Urinary bladder (tissue), 4 donors: ENCODE measurements around the gene NSFL1C. TPM values are rescaled to one million over a fixed set of nuclear protein-coding genes. Genes with fewer than 3 reads are reported as not detected.

ENCODE experiments used
- DNase-seq: peaks from one replicate; pipeline ENCODE4 v3.0.0-alpha.2; 2015; ENCODE audit errors: extremely low spot score
- H3K27ac ChIP-seq: one replicate; pipeline ENCODE4 v1.5.1; 2013; ENCODE audit warnings: low read depth, mild to moderate bottlenecking, moderate library complexity
- H3K36me3 ChIP-seq: one replicate; pipeline ENCODE4 v1.6.1; 2013; ENCODE audit warnings: mild to moderate bottlenecking, moderate library complexity; ENCODE audit not compliant: insufficient read depth
- H3K4me1 ChIP-seq: one replicate; pipeline ENCODE4 v1.6.1; 2013; ENCODE audit warnings: mild to moderate bottlenecking, moderate library complexity; ENCODE audit not compliant: insufficient read depth
- H3K4me3 ChIP-seq: one replicate; pipeline ENCODE4 v1.5.1; 2013; ENCODE audit warnings: low read depth, low read length
- WGBS: extraction: QIAGEN DNeasy Blood & Tissue Kit; methylation state at CpG from one replicate; pipeline ENCODE4 v1.1.7; 2013; 5-methylcytosine and 5-hydroxymethylcytosine counted together
- polyA plus RNA-seq: library from polyadenylated mRNA; stranded (reverse); fragments of 200-250 nt; gene quantifications from one replicate; pipeline ENCODE4 v1.2.3, GENCODE V29; 2013
- total RNA-seq: library from RNA; depleted of rRNA; stranded (reverse); fragments of >200 nt; gene quantifications from one replicate; pipeline ENCODE4 v1.2.3, GENCODE V29; 2014
- donor health status: healthy with polysubstance abuse.
- donor health status: healthy.

The NSFL1C gene
- total and polyA plus RNA-seq, 2 donors, result 23.6 to 57.3 TPM

DNA sequence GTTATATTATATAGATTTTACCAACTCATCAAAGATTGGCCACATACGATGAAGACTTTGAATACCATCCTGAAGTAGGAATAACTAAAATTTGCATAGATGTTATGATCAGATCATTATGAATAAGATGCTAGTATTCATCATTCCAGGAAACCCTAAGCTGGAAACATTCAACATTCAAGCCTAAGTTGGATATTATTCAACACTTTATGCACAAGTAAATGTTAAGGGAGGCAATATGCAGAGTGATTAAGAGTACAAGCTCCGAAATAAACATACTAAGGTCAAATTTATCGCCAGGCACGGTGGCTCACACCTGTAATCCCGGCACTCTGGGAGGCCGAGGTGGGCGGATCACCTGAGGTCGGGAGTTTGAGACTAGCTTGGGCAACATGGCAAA is 30.4 kb downstream of the NSFL1C start:
- WGBS, result 91% methylated on average over 8 of the region's 8 CpGs
- Histone ChIP-seq H3K27ac (no peak overlapping the region), H3K4me1 (no peaks in the 10 kb centered on the region), H3K36me3 (no peaks in the 10 kb centered on the region), H3K4me3 (no peak overlapping the region)
- DNase-seq, result no peak

DNA sequence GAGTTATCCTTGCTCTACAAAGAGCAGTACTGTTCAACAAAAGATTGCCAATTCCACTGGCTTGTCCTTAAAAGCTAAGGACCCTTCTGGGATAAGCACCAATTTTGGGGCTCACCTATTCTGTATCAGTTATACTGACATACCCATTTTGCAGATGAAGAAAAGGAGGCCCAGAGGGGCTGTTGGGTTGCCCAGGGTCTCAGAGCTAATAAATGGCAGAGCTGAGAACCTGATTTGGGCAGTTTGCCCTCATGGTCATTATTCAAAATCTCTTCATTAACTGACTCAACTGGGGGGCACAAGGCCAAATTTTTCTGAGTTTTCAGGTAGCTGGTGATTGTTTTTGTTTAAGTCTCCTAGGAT is 31.3 kb downstream of the NSFL1C start:
- Histone ChIP-seq H3K4me3 (no peak overlapping the region), H3K4me1 (no peaks in the 10 kb centered on the region), H3K36me3 (no peaks in the 10 kb centered on the region), H3K27ac (no peak overlapping the region)
- DNase-seq, result no peak

DNA sequence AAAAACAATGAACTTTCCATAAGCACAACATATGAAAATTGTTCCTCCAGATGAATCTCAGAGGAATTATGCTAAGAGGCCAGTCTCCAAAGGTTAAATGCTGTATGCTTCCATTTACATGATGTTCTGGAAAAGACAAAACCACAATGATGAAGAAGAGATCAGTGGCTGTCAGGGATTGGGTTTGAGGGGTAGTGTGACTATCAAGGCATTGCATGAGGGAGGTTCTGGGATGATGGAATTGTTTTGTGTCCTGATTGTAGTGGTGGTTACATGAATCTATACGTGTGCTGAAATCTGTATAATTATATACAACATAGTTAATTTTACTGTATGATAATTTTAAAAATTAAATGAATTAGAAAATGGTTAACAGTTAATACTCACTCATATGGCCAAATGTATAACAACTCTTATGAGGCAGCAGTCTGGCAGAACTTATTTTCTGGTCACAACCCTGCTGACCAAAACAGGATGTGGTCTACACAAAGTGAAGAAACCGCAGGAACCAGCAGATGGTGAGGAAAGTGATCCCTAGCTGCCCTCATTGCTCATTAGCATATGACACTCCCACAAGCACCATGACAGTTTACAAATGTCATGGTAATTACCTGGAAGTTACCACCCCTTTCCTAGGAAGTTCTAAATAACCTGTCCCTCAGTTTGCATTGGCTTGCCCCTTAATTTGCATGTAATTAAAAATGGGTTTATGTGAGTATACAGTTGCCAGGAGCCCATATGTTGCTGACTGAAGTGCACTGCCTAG is 31.9 kb downstream of the NSFL1C start:
- H3K36me3 ChIP-seq, result no peaks in the 10 kb centered on the region
- H3K27ac ChIP-seq, result no peak overlapping the region
- no peak overlapping the region for H3K4me3 ChIP-seq
- whole genome bisulfite sequencing, result 70% methylated on average over 2 of the region's 2 CpGs
- no peaks in the 10 kb centered on the region for H3K4me1 ChIP-seq
- no peak for DNase-seq

DNA sequence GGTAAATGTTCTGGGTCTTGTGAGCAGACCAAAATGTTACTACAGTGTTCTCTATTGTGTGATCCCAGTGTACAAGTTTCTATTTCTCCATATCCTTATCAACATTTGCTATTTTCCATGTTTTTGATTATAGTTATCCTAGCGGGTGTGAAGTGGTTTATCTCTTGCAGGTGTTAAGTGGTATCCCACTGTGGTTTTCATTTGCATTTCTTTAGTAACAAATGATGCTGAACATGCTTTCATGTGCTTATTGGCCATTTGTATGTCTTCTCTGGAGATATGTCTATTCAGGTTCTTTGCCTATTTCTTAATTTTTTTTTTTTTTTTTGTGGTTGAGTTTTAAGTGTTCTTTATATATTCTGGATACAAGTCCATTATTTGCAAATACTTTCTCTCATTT is 35.5 kb downstream of the NSFL1C start:
- Histone ChIP-seq H3K4me1 (no peaks in the 10 kb centered on the region), H3K36me3 (no peaks in the 10 kb centered on the region), H3K27ac (no peak overlapping the region), H3K4me3 (no peak overlapping the region)
- DNase-seq, result no peak
- WGBS, result 41% methylated on average over 1 of the region's 1 CpG

- DNase-seq, result no peak
- Histone ChIP-seq H3K36me3 (no peaks in the 10 kb centered on the region), H3K4me3 (no peak overlapping the region), H3K4me1 (no peaks in the 10 kb centered on the region), H3K27ac (no peak overlapping the region)
- 82% methylated on average over 1 of the region's 1 CpG for WGBS
Observed at GRCh38 chr20:1430004-1430451, 36.6 kb downstream of the NSFL1C start.

DNA sequence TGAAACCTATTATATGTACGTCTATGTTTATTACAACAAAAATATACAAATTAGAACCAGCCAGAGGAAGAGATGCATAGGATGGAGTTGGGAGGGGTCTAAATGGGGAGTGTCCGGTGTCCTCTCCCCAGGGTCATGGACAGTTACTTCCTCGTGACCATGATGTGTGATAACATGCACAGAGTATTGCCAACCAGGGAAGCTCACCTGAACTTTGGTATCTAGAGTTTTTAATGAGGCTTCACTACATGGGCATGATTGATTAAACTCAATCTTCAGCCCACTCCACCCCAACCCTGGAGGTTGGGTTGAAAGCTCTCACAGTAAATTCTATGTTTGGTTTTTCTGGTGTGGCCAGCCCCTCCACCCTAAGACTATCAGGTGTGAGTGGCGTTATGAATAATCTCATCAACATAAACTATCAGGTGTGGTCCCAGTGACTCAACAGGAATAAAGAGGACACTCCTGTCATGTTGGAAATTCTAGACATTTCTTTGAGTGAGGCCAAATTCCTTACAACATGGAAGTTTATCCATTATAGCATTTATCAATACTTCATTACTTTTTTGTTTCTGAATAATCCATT is 37.4 kb downstream of the NSFL1C start:
- no peak overlapping the region for H3K27ac ChIP-seq
- WGBS, result 85% methylated on average over 4 of the region's 4 CpGs
- no peaks in the 10 kb centered on the region for H3K4me1 ChIP-seq
- no peaks in the 10 kb centered on the region for H3K36me3 ChIP-seq
- DNase-seq, result no peak
- no peak overlapping the region for H3K4me3 ChIP-seq

- 28% methylated on average over 3 of the region's 3 CpGs for WGBS
- no peak for DNase-seq
- no peaks in the 10 kb centered on the region for H3K4me1 ChIP-seq
- H3K27ac ChIP-seq, result no peak overlapping the region
- no peak overlapping the region for H3K4me3 ChIP-seq
- no peaks in the 10 kb centered on the region for H3K36me3 ChIP-seq
Observed at GRCh38 chr20:1427457-1428054, 39.1 kb downstream of the NSFL1C start.

DNA sequence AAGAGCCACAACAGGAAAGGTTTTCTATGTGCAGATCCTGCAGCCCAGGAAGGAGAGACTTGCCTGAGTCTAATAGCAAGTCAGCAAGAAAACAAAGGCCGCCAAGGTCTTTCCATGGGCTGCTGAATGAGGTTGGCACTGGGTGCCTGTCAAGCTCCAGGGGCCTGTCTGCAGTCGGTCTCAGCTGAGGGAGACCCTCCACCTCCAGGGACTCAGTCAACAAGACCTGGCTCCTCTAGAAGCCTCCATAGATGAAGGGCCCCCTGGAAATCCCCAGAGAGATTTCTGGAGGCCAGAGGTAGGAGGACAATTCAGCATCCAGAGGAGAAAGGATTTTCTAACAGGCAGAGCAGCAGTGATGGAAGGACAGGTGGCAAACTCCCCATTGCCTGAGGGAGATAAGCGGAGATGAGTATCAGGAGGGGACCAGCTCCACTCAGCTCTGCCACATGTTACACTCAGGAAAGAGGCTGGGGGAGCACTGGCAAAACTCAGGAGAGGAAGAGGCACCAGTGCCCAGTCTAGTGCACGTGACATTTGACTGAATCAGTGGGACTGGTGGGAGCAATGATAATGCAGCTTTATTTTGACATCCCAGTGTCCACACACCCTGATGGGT is 40.3 kb downstream of the NSFL1C start:
- no peak for DNase-seq
- WGBS, result 60% methylated on average over 4 of the region's 4 CpGs
- no peaks in the 10 kb centered on the region for H3K36me3 ChIP-seq
- no peaks in the 10 kb centered on the region for H3K4me1 ChIP-seq
- H3K4me3 ChIP-seq, result no peak overlapping the region
- no peak overlapping the region for H3K27ac ChIP-seq

DNA sequence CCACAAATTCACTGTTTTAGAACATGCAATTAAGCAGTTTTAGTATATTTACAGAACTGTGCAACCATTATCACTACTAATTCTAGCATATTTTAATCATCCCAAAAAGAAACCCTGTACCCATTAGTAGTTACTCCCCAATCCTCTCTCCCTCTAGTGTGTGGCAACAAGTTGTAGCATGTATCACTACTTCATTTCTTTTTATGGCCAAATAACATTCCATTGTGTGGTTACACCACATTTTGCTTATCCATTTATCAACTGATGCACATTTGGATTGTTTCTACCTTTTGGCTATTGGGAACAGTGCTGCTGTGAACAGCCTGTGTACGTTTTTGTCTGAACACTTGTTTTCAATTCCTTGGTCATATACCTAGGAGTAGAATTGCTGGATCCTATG is 42.3 kb downstream of the NSFL1C start:
- Histone ChIP-seq H3K27ac (no peak overlapping the region), H3K4me3 (no peak overlapping the region), H3K36me3 (no peaks in the 10 kb centered on the region), H3K4me1 (no peaks in the 10 kb centered on the region)
- no peak for DNase-seq
- 53% methylated on average over 1 of the region's 1 CpG for WGBS

DNA sequence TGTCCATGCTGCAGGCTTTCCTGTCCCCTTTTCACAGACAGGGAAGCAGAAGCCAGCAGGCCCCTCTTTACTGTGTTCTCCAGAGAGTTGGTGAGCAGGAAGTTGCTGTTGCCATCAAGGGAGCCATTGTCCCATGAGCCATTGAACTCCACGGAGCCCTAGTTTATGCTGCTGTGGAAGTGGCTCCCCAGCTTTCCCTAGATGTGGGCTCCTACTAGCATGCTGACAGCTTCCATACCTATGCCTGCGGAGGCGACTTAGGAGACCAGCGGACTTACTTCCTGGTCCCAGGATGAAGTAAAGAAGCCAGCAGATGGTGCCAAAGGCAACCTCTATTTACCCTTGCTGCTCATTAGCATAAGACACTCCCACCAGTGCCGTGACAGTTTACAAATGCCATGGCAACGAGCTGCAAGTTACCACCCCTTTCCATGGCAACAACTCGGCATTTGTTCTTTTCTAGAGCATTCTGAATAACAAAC is 43.0 kb downstream of the NSFL1C start:
- H3K27ac ChIP-seq, result no peak overlapping the region
- no peaks in the 10 kb centered on the region for H3K36me3 ChIP-seq
- no peak overlapping the region for H3K4me3 ChIP-seq
- no peak for DNase-seq
- H3K4me1 ChIP-seq, result no peaks in the 10 kb centered on the region
- 29% methylated on average over 7 of the region's 7 CpGs for WGBS

GRCh38 chr20:1423206-1423605 is 43.4 kb downstream of the NSFL1C start:
- 80% methylated on average over 6 of the region's 6 CpGs for WGBS

GRCh38 chr20:1422753-1423152 is 43.9 kb downstream of the NSFL1C start:
- no peaks in the 10 kb centered on the region for H3K36me3 ChIP-seq
- H3K27ac ChIP-seq, result no peak overlapping the region
- WGBS, result 37% methylated on average over 3 of the region's 3 CpGs
- H3K4me3 ChIP-seq, result no peak overlapping the region
- DNase-seq, result no peak
- H3K4me1 ChIP-seq, result no peaks in the 10 kb centered on the region

More at GRCh38 chr20:1423206-1423605, 43.4 kb downstream of the NSFL1C start:
- H3K4me3 ChIP-seq, result no peak overlapping the region
- no peaks in the 10 kb centered on the region for H3K36me3 ChIP-seq
- no peaks in the 10 kb centered on the region for H3K4me1 ChIP-seq
- DNase-seq, result no peak
- no peak overlapping the region for H3K27ac ChIP-seq

GRCh38 chr20:1420066-1420465 is 46.6 kb downstream of the NSFL1C start:
- 94% methylated on average over 4 of the region's 4 CpGs for WGBS
- no peak for DNase-seq
- Histone ChIP-seq H3K36me3 (no peaks in the 10 kb centered on the region), H3K27ac (no peak overlapping the region), H3K4me3 (no peak overlapping the region), H3K4me1 (no peaks in the 10 kb centered on the region)

DNA sequence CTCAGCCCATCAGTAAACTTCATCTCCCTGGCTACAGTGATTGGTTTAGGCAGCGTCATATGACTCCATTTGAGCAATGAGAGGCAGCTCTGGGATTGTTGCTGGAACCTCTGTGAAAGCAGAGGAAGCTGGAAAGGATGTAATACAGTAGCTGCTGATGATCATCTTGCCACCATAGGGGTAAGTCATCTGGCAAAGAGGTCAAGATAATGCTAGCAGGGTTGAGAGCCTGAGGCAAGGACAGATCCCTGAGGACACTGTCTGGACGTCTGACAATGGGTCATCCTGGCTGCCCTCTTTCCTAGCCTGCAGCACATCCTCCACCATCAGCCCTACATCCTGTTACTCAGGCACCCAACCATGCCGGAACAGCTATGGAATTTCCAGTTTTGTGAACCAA is 48.3 kb downstream of the NSFL1C start:
- Histone ChIP-seq H3K27ac (no peak overlapping the region), H3K36me3 (no peaks in the 10 kb centered on the region), H3K4me1 (no peaks in the 10 kb centered on the region), H3K4me3 (no peak overlapping the region)
- 51% methylated on average over 3 of the region's 3 CpGs for WGBS
- no peak for DNase-seq
